ENCODE results near the gene FOXP1.

Gene FOXP1

GRCh38 chr3:71088742-71089141 lies 494.8 kb downstream of the FOXP1 start:
- no peaks in the 10 kb centered on the region for H3K9me2 ChIP-seq (replicated peaks; ENCODE audit: control insufficient read depth, low read length)
- peaks cover 55% of the 10 kb centered on the region for H3K4me1 ChIP-seq (ENCODE audit: control insufficient read depth, low read length)
- no peak overlapping the region for H3K27ac ChIP-seq (ENCODE audit: low read depth, low read length)
- peaks cover 8% of the 10 kb centered on the region for H3K36me3 ChIP-seq (ENCODE audit: control insufficient read depth, low read length)
- H3K9me3 ChIP-seq (ENCODE audit: control insufficient read depth, insufficient read depth, low read length) = no peaks in the 10 kb centered on the region
- H3K4me2 ChIP-seq (ENCODE audit: low read length) = peak overlapping the region; percentile 65
- H3K27me3 ChIP-seq (ENCODE audit: control insufficient read depth, low read length) = no peaks in the 10 kb centered on the region
- peaks cover 15% of the 10 kb centered on the region for H4K20me1 ChIP-seq (ENCODE audit: control insufficient read depth, insufficient read depth, low read depth, low read length)
- H3F3A ChIP-seq (ENCODE audit: control insufficient read depth, insufficient read depth) = no peaks in the 10 kb centered on the region
- H3K79me2 ChIP-seq (ENCODE audit: control insufficient read depth, low read length) = peaks cover 29% of the 10 kb centered on the region
- peak overlapping the region; percentile 33 for H3K4me3 ChIP-seq (ENCODE audit: low read length)
- no peak for TF ChIP-seq CTCF (IDR thresholded peaks at IDR 0.05; ENCODE audit: low read depth, low read length, poor library complexity, severe bottlenecking)
- TF ChIP-seq EZH2phosphoT487 (IDR thresholded peaks at IDR 0.05; ENCODE audit: borderline replicate concordance, low read length) = no peak

GRCh38 chr3:71088019-71088708 lies 495.4 kb downstream of the FOXP1 start:
- Histone ChIP-seq H3K4me1 (ENCODE audit: control insufficient read depth, low read length) (peaks cover 55% of the 10 kb centered on the region), H4K20me1 (ENCODE audit: control insufficient read depth, insufficient read depth, low read depth, low read length) (peaks cover 15% of the 10 kb centered on the region), H3K4me3 (ENCODE audit: low read length) (peak overlapping the region; percentile 33; the same call in 1 of the 2 replicates), H3K4me2 (ENCODE audit: low read length) (peak overlapping the region; percentile 65), H3K27ac (ENCODE audit: low read depth, low read length) (no peak overlapping the region), H3K9me3 (ENCODE audit: control insufficient read depth, insufficient read depth, low read length) (no peaks in the 10 kb centered on the region), H3K79me2 (ENCODE audit: control insufficient read depth, low read length) (peaks cover 29% of the 10 kb centered on the region), H3K9me2 (replicated peaks; ENCODE audit: control insufficient read depth, low read length) (no peaks in the 10 kb centered on the region), H3K36me3 (ENCODE audit: control insufficient read depth, low read length) (peaks cover 8% of the 10 kb centered on the region), H3F3A (ENCODE audit: control insufficient read depth, insufficient read depth) (no peaks in the 10 kb centered on the region), H3K27me3 (ENCODE audit: control insufficient read depth, low read length) (no peaks in the 10 kb centered on the region)
- TF ChIP-seq EZH2phosphoT487 (IDR thresholded peaks at IDR 0.05; ENCODE audit: borderline replicate concordance, low read length) (no peak), CTCF (IDR thresholded peaks at IDR 0.05; ENCODE audit: low read depth, low read length, poor library complexity, severe bottlenecking) (no peak)

- H3K79me2 ChIP-seq (ENCODE audit: control insufficient read depth, low read length) = peaks cover 32% of the 10 kb centered on the region
- H3F3A ChIP-seq (ENCODE audit: control insufficient read depth, insufficient read depth) = no peaks in the 10 kb centered on the region
- H3K36me3 ChIP-seq (ENCODE audit: control insufficient read depth, low read length) = peaks cover 8% of the 10 kb centered on the region
- H3K27me3 ChIP-seq (ENCODE audit: control insufficient read depth, low read length) = no peaks in the 10 kb centered on the region
- no peak overlapping the region for H3K27ac ChIP-seq (ENCODE audit: low read depth, low read length)
- peak overlapping the region; percentile 65 for H3K4me2 ChIP-seq (ENCODE audit: low read length)
- no peaks in the 10 kb centered on the region for H3K9me3 ChIP-seq (ENCODE audit: control insufficient read depth, insufficient read depth, low read length)
- H4K20me1 ChIP-seq (ENCODE audit: control insufficient read depth, insufficient read depth, low read depth, low read length) = peaks cover 15% of the 10 kb centered on the region
- H3K9me2 ChIP-seq (replicated peaks; ENCODE audit: control insufficient read depth, low read length) = no peaks in the 10 kb centered on the region
- H3K4me3 ChIP-seq (ENCODE audit: low read length) = no peak overlapping the region
- TF ChIP-seq EZH2phosphoT487 (IDR thresholded peaks at IDR 0.05; ENCODE audit: borderline replicate concordance, low read length) (no peak), CTCF (IDR thresholded peaks at IDR 0.05; ENCODE audit: low read depth, low read length, poor library complexity, severe bottlenecking) (no peak)
- H3K4me1 ChIP-seq (ENCODE audit: control insufficient read depth, low read length) = peaks cover 51% of the 10 kb centered on the region
These were observed 496.1 kb downstream of the FOXP1 start for GRCh38 chr3:71087143-71088018.
